ENCODE results near the gene TMEM89.

DNA sequence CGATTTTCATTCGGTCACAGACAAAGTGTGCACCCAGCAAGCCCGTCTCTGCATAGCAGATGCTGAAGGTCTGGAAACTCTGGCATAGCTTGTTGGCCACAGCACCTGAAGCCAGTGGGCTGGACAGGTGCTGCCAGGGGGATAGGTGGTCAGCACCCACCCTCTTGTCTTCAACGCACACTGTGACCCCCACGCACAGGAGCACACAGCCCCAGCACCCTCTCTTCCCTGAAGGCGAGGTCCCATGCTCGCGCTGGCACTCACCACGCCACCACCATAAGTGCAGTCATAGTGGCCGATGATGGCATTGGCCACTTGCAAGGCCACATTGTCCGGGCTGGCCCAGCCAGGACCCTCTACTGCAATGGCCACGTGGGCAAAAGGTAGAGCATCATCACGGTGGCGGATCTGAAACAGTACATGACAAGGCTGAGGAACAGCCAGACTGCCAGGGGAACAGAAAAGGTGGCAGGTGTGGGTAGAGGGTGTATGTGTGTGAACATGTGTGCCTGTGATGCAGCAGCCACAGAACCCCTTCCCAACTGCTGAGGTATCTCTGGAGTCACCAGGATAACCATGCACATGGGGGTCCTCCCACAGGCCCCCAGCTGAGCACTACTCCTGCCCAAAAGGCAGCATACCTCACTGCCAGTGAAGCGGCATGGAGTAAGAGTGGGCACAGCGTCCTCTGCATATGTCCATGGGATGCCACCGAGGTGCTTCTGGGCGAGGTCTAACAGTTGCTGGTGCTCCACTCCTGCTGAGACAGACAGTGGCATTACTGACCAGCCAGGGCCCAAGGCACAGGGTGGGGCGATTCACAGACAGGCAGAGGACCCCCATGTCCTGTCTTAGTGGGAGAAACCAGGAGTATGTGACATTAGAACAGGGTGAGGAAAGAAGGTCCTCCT, 20.6 kb downstream of the TMEM89 start:
- TF ChIP-seq, protein P1, sequence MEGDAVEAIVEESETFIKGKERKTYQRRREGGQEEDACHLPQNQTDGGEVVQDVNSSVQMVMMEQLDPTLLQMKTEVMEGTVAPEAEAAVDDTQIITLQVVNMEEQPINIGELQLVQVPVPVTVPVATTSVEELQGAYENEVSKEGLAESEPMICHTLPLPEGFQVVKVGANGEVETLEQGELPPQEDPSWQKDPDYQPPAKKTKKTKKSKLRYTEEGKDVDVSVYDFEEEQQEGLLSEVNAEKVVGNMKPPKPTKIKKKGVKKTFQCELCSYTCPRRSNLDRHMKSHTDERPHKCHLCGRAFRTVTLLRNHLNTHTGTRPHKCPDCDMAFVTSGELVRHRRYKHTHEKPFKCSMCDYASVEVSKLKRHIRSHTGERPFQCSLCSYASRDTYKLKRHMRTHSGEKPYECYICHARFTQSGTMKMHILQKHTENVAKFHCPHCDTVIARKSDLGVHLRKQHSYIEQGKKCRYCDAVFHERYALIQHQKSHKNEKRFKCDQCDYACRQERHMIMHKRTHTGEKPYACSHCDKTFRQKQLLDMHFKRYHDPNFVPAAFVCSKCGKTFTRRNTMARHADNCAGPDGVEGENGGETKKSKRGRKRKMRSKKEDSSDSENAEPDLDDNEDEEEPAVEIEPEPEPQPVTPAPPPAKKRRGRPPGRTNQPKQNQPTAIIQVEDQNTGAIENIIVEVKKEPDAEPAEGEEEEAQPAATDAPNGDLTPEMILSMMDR (IDR thresholded peaks at IDR 0.05) = no peak
- TF ChIP-seq EP300 (IDR thresholded peaks at IDR 0.05) = no peak
